Activated naive CD8-positive, alpha-beta T cell (primary cell): ENCODE measurements around the gene DNAH6.
"Not testable (repeated sequence)": the region's sequence is repeated elsewhere in the genome, so short reads cannot be mapped to it uniquely, and the experiment has no call there.

Experiments used
- H3K27ac Mint-ChIP-seq: one replicate; pipeline ENCODE4 v1.8.0; 2021; ENCODE audit warnings: mixed read lengths
- H3K27me3 Mint-ChIP-seq: one replicate; pipeline ENCODE4 v1.8.0; 2021; ENCODE audit warnings: mixed read lengths
- H3K36me3 Mint-ChIP-seq: one replicate; pipeline ENCODE4 v1.8.0; 2021; ENCODE audit warnings: mixed read lengths
- H3K4me1 Mint-ChIP-seq: one replicate; pipeline ENCODE4 v1.8.0; 2021; ENCODE audit warnings: low read depth, mixed read lengths
- H3K4me3 Mint-ChIP-seq: one replicate; pipeline ENCODE4 v1.8.0; 2021; ENCODE audit warnings: mild to moderate bottlenecking, mixed read lengths
- H3K9me3 Mint-ChIP-seq: one replicate; pipeline ENCODE4 v1.8.0; 2021; ENCODE audit warnings: low read depth, mixed read lengths

Gene DNAH6

DNA sequence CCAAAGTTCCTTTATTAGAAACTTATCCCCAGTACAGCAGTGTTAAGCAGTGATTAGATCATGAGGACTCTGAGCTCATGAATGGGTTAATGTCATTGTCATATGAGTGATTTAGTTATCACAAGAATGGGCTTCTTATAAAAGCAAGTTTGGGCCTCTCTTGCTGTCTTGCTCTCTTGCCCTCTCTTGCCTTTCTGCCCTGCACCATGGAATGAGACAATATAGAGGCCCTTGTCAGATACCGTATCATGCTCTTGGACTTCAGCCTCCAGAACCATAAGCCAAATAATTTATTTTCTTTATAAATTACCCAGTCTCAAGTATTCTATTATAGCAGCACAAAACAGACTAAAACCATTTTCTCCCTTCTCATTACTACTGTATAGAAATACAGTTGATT is 238.8 kb downstream of the DNAH6 start:
- Mint-ChIP-seq H3K4me1 (peaks cover 17% of the 10 kb centered on the region), H3K4me3 (no peak overlapping the region), H3K27me3 (no peaks in the 10 kb centered on the region), H3K9me3 (no peaks in the 10 kb centered on the region), H3K27ac (no peak overlapping the region), H3K36me3 (peaks cover 5% of the 10 kb centered on the region)

GRCh38 chr2:84757648-84758047 is 241.3 kb downstream of the DNAH6 start:
- peaks cover 26% of the 10 kb centered on the region for H3K4me1 Mint-ChIP-seq
- H3K9me3 Mint-ChIP-seq = no peaks in the 10 kb centered on the region
- H3K36me3 Mint-ChIP-seq = peaks cover 7% of the 10 kb centered on the region
- no peak overlapping the region for H3K4me3 Mint-ChIP-seq
- no peaks in the 10 kb centered on the region for H3K27me3 Mint-ChIP-seq
- H3K27ac Mint-ChIP-seq = no peak overlapping the region

- H3K4me3 Mint-ChIP-seq = no peak overlapping the region
- H3K27ac Mint-ChIP-seq = no peak overlapping the region
- peaks cover 8% of the 10 kb centered on the region for H3K9me3 Mint-ChIP-seq
- H3K27me3 Mint-ChIP-seq = no peaks in the 10 kb centered on the region
- peaks cover 23% of the 10 kb centered on the region for H3K36me3 Mint-ChIP-seq
- H3K4me1 Mint-ChIP-seq = peaks cover 6% of the 10 kb centered on the region
These were observed 250.5 kb downstream of the DNAH6 start for GRCh38 chr2:84766791-84767190.

- Mint-ChIP-seq H3K4me1 (peaks cover 6% of the 10 kb centered on the region), H3K36me3 (peaks cover 31% of the 10 kb centered on the region), H3K27ac (no peak overlapping the region), H3K27me3 (no peaks in the 10 kb centered on the region), H3K4me3 (no peak overlapping the region), H3K9me3 (peaks cover 18% of the 10 kb centered on the region)
These were observed 252.5 kb downstream of the DNAH6 start for GRCh38 chr2:84768840-84769239.

DNA sequence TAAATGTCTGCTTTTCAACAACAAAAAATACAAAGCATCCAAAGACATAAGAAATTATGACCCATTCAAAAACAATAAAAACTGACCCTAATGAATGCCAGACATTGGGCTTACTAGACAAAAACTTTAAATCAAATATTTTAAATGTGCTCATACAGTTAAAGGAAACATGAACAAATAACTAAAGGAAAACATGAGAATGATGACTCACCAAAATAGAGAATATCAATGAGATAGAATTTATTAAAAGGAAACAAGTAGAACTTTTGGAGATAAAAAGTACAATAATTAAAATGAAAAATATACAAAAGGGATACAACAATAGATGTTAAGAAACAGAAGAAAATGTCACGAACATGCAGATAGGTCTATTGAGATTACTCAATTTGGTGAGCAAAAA is 254.0 kb downstream of the DNAH6 start:
- peaks cover 30% of the 10 kb centered on the region for H3K9me3 Mint-ChIP-seq
- peaks cover 6% of the 10 kb centered on the region for H3K4me1 Mint-ChIP-seq
- no peaks in the 10 kb centered on the region for H3K27me3 Mint-ChIP-seq
- H3K27ac Mint-ChIP-seq = no peak overlapping the region
- peaks cover 39% of the 10 kb centered on the region for H3K36me3 Mint-ChIP-seq
- H3K4me3 Mint-ChIP-seq = no peak overlapping the region

GRCh38 chr2:84771251-84771650 is 255.0 kb downstream of the DNAH6 start:
- H3K9me3 Mint-ChIP-seq = peaks cover 30% of the 10 kb centered on the region
- no peak overlapping the region for H3K4me3 Mint-ChIP-seq
- H3K27ac Mint-ChIP-seq = peak overlapping the region; percentile 0
- peaks cover 6% of the 10 kb centered on the region for H3K4me1 Mint-ChIP-seq
- no peaks in the 10 kb centered on the region for H3K27me3 Mint-ChIP-seq
- peaks cover 48% of the 10 kb centered on the region for H3K36me3 Mint-ChIP-seq

DNA sequence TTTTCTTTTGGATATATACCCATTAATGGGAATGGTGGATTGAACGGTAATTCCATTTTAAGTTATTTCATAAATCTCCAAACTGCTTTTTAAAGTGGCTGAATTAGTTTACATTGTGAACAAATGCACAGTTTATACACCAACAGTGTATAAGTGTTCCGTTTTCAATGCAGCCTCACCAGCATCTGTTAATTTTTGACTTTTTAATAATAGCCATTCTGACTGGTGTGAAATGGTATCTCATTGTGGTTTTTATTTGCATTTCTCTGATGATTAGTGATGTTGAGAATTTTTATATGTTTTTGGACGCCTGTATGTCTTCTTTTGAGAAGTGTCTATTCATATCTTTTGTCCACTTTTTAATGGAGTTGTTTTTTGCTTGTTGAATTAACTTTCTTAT is 257.3 kb downstream of the DNAH6 start:
- not testable (repeated sequence) for H3K4me1 Mint-ChIP-seq, H3K27me3 Mint-ChIP-seq, H3K27ac Mint-ChIP-seq, H3K4me3 Mint-ChIP-seq
- Mint-ChIP-seq H3K9me3 (peaks cover 34% of the 10 kb centered on the region), H3K36me3 (peaks cover 48% of the 10 kb centered on the region)

- H3K27ac Mint-ChIP-seq = no peak overlapping the region
- no peaks in the 10 kb centered on the region for H3K27me3 Mint-ChIP-seq
- H3K36me3 Mint-ChIP-seq = peaks cover 36% of the 10 kb centered on the region
- H3K9me3 Mint-ChIP-seq = peaks cover 34% of the 10 kb centered on the region
- H3K4me3 Mint-ChIP-seq = no peak overlapping the region
- H3K4me1 Mint-ChIP-seq = peaks cover 31% of the 10 kb centered on the region
These were observed 259.7 kb downstream of the DNAH6 start for GRCh38 chr2:84776011-84776410.

GRCh38 chr2:84778911-84779690 is 262.8 kb downstream of the DNAH6 start:
- H3K36me3 Mint-ChIP-seq = peaks cover 19% of the 10 kb centered on the region
- no peaks in the 10 kb centered on the region for H3K27me3 Mint-ChIP-seq
- peaks cover 13% of the 10 kb centered on the region for H3K9me3 Mint-ChIP-seq
- peaks cover 62% of the 10 kb centered on the region for H3K4me1 Mint-ChIP-seq
- H3K27ac Mint-ChIP-seq = peak overlapping the region; percentile 22
- peak overlapping the region; percentile 1 for H3K4me3 Mint-ChIP-seq

DNA sequence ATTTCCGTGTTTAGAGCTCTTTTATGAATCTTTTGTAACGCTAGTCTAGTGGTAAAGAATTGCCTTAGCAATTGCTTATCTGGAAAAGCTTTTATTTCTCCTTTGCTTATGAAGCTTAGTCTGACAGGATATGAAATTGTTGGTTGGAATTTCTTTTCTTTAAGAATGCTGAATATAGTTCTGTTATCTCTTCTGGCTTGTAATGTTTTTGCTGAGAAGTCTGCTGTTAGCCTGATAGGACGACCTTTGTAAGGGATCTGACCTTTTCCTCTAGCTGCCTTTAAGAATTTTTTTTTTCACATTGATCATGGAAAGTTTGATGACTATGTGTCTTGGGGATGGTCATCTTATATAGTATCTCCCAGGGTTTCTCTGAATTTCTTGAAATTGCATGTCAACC is 263.5 kb downstream of the DNAH6 start:
- Mint-ChIP-seq H3K9me3 (peaks cover 8% of the 10 kb centered on the region), H3K27me3 (no peaks in the 10 kb centered on the region), H3K27ac (peak overlapping the region; percentile 22), H3K4me1 (peaks cover 68% of the 10 kb centered on the region), H3K4me3 (no peak overlapping the region), H3K36me3 (peaks cover 13% of the 10 kb centered on the region)

- no peaks in the 10 kb centered on the region for H3K36me3 Mint-ChIP-seq
- H3K4me3 Mint-ChIP-seq = peak overlapping the region; percentile 77
- peaks cover 8% of the 10 kb centered on the region for H3K9me3 Mint-ChIP-seq
- peak overlapping the region; percentile 92 for H3K27ac Mint-ChIP-seq
- peaks cover 74% of the 10 kb centered on the region for H3K4me1 Mint-ChIP-seq
- H3K27me3 Mint-ChIP-seq = no peaks in the 10 kb centered on the region
These were observed 265.8 kb downstream of the DNAH6 start for GRCh38 chr2:84781942-84782716.

DNA sequence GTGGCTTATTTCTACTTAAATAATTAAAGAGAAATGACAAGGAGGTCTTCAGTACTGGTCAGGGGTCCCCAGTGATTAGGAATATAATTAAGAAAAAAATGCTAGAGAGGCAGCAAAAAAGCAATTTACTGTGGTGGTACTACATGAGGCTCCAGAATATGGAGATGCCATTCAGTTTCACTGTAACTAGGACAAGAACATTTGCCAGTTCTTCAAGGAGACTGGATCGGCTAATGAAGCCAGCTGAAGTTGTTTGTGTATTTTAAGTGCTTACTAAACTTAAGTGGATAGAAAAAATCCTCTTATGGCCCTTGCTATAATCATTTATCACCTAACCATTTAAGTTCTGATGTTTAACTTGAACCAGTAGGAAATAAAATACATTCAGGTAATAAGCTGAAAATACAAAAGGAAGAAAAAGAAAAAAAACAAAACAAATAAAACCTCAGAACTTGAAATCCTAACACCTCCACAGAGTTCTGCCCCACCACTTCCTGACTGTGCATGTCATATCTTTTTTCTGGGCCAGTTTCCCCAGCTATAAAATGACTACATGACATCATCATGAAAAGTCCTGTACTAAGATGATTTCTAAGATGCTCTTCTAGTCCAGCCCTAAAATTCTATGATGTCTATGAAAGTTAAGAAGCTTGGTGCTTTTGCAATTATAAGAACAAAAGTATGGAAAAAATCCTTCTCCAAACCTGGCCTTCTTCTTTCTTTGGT is 266.6 kb downstream of the DNAH6 start:
- H3K27ac Mint-ChIP-seq = peak overlapping the region; percentile 92

GRCh38 chr2:84785950-84786349 is 269.7 kb downstream of the DNAH6 start:
- Mint-ChIP-seq H3K4me1 (peaks cover 43% of the 10 kb centered on the region), H3K4me3 (no peak overlapping the region), H3K27ac (no peak overlapping the region), H3K9me3 (peaks cover 4% of the 10 kb centered on the region), H3K27me3 (no peaks in the 10 kb centered on the region), H3K36me3 (peaks cover 9% of the 10 kb centered on the region)

More for the DNA sequence above, 266.6 kb downstream of the DNAH6 start:
- peak overlapping the region; percentile 77 for H3K4me3 Mint-ChIP-seq
- peaks cover 4% of the 10 kb centered on the region for H3K9me3 Mint-ChIP-seq
- peaks cover 2% of the 10 kb centered on the region for H3K36me3 Mint-ChIP-seq
- no peaks in the 10 kb centered on the region for H3K27me3 Mint-ChIP-seq
- peaks cover 73% of the 10 kb centered on the region for H3K4me1 Mint-ChIP-seq

- Mint-ChIP-seq H3K27ac (no peak overlapping the region), H3K36me3 (peaks cover 9% of the 10 kb centered on the region), H3K4me3 (no peak overlapping the region), H3K4me1 (peaks cover 37% of the 10 kb centered on the region), H3K27me3 (no peaks in the 10 kb centered on the region), H3K9me3 (peaks cover 4% of the 10 kb centered on the region)
These were observed 270.3 kb downstream of the DNAH6 start for GRCh38 chr2:84786601-84787000.

DNA sequence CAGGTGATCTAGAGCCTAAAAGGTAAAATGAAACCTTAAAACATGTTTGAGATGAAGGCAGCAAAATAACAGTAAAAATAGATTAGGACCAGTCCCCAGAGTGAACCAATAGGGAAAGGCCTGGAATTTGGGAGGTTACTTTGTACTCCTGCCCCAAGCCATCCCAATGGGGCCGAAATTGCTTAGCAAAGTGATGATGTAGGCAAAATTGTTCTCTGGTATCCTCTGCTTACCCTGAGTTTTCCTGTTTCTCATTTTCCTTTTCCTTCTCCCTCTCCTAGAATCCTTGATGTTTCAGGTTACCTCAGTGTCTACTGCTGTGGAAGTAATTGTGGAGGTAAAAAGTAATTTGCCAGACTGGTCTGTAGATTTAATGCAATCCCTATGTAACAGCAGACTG is 271.7 kb downstream of the DNAH6 start:
- Mint-ChIP-seq H3K36me3 (peaks cover 9% of the 10 kb centered on the region), H3K4me3 (no peak overlapping the region), H3K27ac (no peak overlapping the region), H3K4me1 (peaks cover 24% of the 10 kb centered on the region), H3K27me3 (no peaks in the 10 kb centered on the region), H3K9me3 (peaks cover 4% of the 10 kb centered on the region)
